ENCODE measurements around the gene ERLIN1.

The ERLIN1 gene

DNA sequence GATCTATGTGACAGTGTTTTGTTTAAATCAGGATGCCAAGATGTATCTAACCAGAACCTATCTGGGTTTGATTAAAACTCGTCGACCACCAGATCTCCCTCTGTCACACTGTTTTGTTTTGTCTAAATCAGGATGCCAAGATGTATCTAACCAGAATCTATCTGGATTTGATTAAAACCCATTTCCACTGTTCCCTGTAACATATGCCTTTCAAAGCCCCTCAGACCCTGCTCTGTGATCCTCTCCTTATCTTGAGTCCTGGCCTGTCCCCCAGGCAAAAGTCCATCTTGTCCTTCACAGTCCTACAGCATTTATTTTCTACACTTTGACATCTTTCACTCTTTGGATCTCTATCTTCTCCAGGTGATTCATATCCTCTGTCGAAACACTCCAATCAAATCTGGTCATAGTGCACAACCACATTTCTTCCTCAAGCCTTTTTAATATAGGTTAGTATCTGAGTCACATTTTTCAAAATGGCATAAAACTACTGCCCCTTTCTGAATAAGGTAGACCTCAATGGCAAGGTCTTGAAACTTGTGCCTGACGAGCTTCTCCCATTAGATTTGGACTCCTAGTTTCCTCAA is 32.5 kb downstream of the ERLIN1 start:
- ChIA-PET CTCF (interaction anchor here (0.9 to 2.7 kb wide), 3 partner anchors 10 to 108 kb away, joined by 3 to 5 read pairs (median 4); no protein-coding TSS in a partner anchor), POLR2A (no interaction called here)
- no peak for TF ChIP-seq CTCF (IDR thresholded peaks at IDR 0.05; ENCODE audit: control extremely low read depth, extremely low read depth, low read depth, missing control alignments)
- no peak for DNase-seq (ENCODE audit: extremely low spot score)

- no peak for TF ChIP-seq CTCF (IDR thresholded peaks at IDR 0.05; ENCODE audit: control extremely low read depth, extremely low read depth, low read depth, missing control alignments)
- CTCF ChIA-PET: interaction anchor here (1.1 to 1.4 kb wide), 2 partner anchors 20 to 73 kb away, joined by 3 read pairs; no protein-coding TSS in a partner anchor
- DNase-seq (ENCODE audit: extremely low spot score): no peak
- POLR2A ChIA-PET: no interaction called here
Observed at GRCh38 chr10:100151723-100152300, 34.0 kb downstream of the ERLIN1 start.

DNA sequence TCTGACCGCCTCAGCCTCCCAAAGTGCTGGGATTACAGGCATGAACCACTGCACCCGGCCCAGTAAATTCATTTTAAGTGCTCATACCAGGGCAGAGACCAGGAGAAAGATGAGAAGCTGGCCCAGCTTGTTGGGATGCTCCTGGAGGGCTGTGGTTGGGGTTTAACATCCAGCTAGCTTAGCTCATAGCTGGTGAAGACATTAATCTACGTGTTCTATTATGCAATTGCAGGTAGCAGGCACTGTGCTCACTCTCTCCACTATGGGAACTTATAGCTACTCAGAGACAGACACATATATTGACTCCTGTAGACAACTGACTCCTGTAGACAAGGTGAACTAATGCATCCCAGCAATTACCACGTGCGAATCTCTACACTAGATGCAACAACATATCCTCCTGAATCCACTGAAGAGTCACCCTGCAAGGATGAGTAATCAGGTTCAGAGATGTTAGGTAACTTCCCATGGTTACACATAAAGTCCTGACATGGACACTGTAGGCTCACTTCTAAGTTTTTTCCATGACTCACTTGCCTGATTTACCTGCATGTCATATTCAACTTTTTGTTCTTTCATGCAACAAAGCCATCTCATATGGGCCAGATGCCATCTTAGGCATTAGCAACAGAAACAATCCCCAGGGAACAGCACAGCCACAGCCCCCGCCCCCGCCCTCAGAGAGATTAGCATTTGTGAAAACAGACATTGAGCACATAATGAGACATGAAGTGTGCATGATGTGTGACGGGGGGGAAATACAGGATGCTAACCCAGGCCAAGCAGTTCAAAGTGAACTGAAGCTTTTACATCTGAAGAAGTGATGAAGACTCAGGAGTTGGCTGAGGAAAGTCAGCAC is 37.2 kb downstream of the ERLIN1 start:
- POLR2A ChIA-PET: no interaction called here
- CTCF ChIA-PET: interaction anchor here (0.6 to 1.7 kb wide), 2 partner anchors 14 to 334 kb away, joined by 3 to 4 read pairs; no protein-coding TSS in a partner anchor
- no peak for TF ChIP-seq CTCF (IDR thresholded peaks at IDR 0.05; ENCODE audit: control extremely low read depth, extremely low read depth, low read depth, missing control alignments)
- peak; percentile 63 for DNase-seq (ENCODE audit: extremely low spot score)

DNA sequence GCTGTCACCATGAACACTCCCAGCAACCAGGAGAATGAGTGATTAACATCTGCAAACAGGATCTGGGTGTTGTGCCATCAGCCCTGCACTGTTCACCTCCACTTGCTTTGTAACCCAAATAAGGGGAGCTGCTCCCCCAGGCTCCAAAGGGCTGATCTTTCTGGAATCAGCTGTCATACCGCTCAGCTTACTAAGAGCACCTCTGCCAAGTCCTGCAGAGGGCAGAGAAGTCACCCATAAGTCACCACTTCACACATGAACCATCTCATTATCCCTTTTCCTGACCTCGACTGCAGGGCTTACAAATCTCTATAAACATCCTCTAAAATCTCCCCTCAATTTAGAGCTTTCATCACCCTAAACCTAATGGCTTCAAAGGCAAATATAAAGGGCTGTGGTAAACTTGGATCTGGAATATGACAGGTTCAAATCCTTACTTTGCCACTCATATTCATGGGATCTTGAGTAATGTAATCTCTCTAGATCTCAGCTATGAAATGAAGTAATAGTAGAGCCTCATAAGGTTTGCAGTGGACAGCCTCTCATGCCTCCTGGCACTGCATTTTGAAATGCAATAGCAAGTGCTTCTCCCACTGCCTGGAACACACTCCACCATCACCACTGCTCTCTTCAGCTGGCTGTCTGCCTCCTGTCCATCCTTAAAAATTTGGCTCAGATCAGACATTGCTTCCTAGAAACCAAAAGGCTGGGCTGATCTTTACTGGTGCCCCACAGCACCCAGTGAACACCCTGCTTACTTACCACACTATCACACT is 38.8 kb downstream of the ERLIN1 start:
- DNase-seq (ENCODE audit: extremely low spot score): no peak
- TF ChIP-seq CTCF (IDR thresholded peaks at IDR 0.05; ENCODE audit: control extremely low read depth, extremely low read depth, low read depth, missing control alignments): no peak
- CTCF ChIA-PET: interaction anchor here (1.0 to 1.7 kb wide), 3 partner anchors 8 to 102 kb away, joined by 4 to 6 read pairs (median 4); no protein-coding TSS in a partner anchor
- POLR2A ChIA-PET: no interaction called here

DNA sequence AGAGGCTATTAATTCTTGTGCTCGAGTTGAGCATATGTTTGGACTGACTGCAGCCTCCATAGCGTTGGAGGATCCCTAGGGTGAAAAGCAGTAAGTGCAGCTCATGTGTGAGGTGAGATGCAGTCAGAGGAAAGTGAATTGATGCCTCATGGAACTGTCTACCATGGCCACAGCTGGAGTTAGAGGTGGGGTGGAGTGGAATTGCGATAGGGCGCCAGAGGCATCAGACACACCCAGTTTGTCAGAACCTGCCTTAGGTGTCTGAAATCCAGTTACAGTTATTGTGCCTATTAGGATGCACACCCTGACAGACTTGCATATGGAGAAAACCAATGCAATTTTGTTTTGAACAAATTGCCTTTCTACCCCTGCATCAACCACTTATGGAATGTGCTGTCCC is 39.4 kb downstream of the ERLIN1 start:
- DNase-seq (ENCODE audit: extremely low spot score): no peak
- TF ChIP-seq CTCF (IDR thresholded peaks at IDR 0.05; ENCODE audit: control extremely low read depth, extremely low read depth, low read depth, missing control alignments): no peak
- CTCF ChIA-PET: interaction anchor here (1.5 kb wide), 1 partner anchor 9 kb away, joined by 6 read pairs; no protein-coding TSS in a partner anchor
- POLR2A ChIA-PET: no interaction called here

- DNase-seq (ENCODE audit: extremely low spot score): no peak
- no peak for TF ChIP-seq CTCF (IDR thresholded peaks at IDR 0.05; ENCODE audit: control extremely low read depth, extremely low read depth, low read depth, missing control alignments)
- CTCF ChIA-PET: interaction anchor here (1.2 kb wide), 2 partner anchors 12 to 98 kb away, joined by 3 to 4 read pairs; no protein-coding TSS in a partner anchor
- POLR2A ChIA-PET: no interaction called here
Observed at GRCh38 chr10:100143756-100144155, 42.1 kb downstream of the ERLIN1 start.

All from GM10248 (cell line).